Measurements from ENCODE around the gene NREP. TPM values are rescaled to one million over a fixed set of nuclear protein-coding genes. Genes with fewer than 3 reads are reported as not detected.

The NREP gene
- total RNA-seq, 1 donor from 2014 or later: 21.6 TPM

GRCh38 chr5:111697881-111698757 lies 58.9 kb downstream of the NREP start:
- peak; percentile 10 for TF ChIP-seq CTCF (IDR thresholded peaks at IDR 0.05)
- Histone ChIP-seq H3K4me1 (peaks cover 19% of the 10 kb centered on the region), H3K27ac (no peak overlapping the region), H3K9me3 (no peaks in the 10 kb centered on the region), H3K4me3 (no peak overlapping the region), H3K36me3 (no peaks in the 10 kb centered on the region), H3K27me3 (ENCODE audit: low read depth) (no peaks in the 10 kb centered on the region)
- peak; percentile 66 to 82 for ATAC-seq
- intact Hi-C loops (cut with DNase I): no loop called here
- DNase-seq: no peak

GRCh38 chr5:111697215-111697614 lies 59.8 kb downstream of the NREP start:
- DNase-seq (no peak), ATAC-seq (peak in 1 of 2 donors; percentile 20)
- TF ChIP-seq CTCF (IDR thresholded peaks at IDR 0.05): no peak
- H3K27ac ChIP-seq: no peak overlapping the region
- no peak overlapping the region for H3K4me3 ChIP-seq
- intact Hi-C loops (cut with DNase I): no loop called here
- no peaks in the 10 kb centered on the region for H3K27me3 ChIP-seq (ENCODE audit: low read depth)
- peaks cover 19% of the 10 kb centered on the region for H3K4me1 ChIP-seq
- no peaks in the 10 kb centered on the region for H3K9me3 ChIP-seq
- H3K36me3 ChIP-seq: no peaks in the 10 kb centered on the region

- DNase-seq: no peak
Observed at GRCh38 chr5:111695991-111696390, 61.0 kb downstream of the NREP start.

GRCh38 chr5:111694133-111694532 lies 62.9 kb downstream of the NREP start:
- intact Hi-C loops (cut with DNase I): no loop called here
- Histone ChIP-seq H3K9me3 (no peaks in the 10 kb centered on the region), H3K4me1 (peaks cover 19% of the 10 kb centered on the region), H3K27me3 (ENCODE audit: low read depth) (no peaks in the 10 kb centered on the region), H3K27ac (no peak overlapping the region), H3K36me3 (no peaks in the 10 kb centered on the region), H3K4me3 (no peak overlapping the region)
- no peak for TF ChIP-seq CTCF (IDR thresholded peaks at IDR 0.05)
- ATAC-seq: no peak
- no peak for DNase-seq

More at GRCh38 chr5:111695991-111696390, 61.0 kb downstream of the NREP start:
- H3K27ac ChIP-seq: no peak overlapping the region
- no peak for TF ChIP-seq CTCF (IDR thresholded peaks at IDR 0.05)
- no peaks in the 10 kb centered on the region for H3K36me3 ChIP-seq
- ATAC-seq: no peak
- no peaks in the 10 kb centered on the region for H3K9me3 ChIP-seq
- no peak overlapping the region for H3K4me3 ChIP-seq
- intact Hi-C loops (cut with DNase I): no loop called here
- no peaks in the 10 kb centered on the region for H3K27me3 ChIP-seq (ENCODE audit: low read depth)
- peaks cover 19% of the 10 kb centered on the region for H3K4me1 ChIP-seq

GRCh38 chr5:111691914-111692313 lies 65.1 kb downstream of the NREP start:
- H3K4me3 ChIP-seq: no peak overlapping the region
- TF ChIP-seq CTCF (IDR thresholded peaks at IDR 0.05): no peak
- no peaks in the 10 kb centered on the region for H3K9me3 ChIP-seq
- intact Hi-C loops (cut with DNase I): no loop called here
- ATAC-seq (no peak), DNase-seq (no peak)
- H3K4me1 ChIP-seq: peaks cover 1% of the 10 kb centered on the region
- no peak overlapping the region for H3K27ac ChIP-seq
- H3K36me3 ChIP-seq: no peaks in the 10 kb centered on the region
- H3K27me3 ChIP-seq (ENCODE audit: low read depth): no peaks in the 10 kb centered on the region
